Ovary (tissue), 9 donors: ENCODE results near the gene TBC1D9B. TPM values are rescaled to one million over a fixed set of nuclear protein-coding genes. Genes with fewer than 3 reads are reported as not detected.

Experiments
- DNase-seq, 5 donors: peaks; one replicate each; pipeline ENCODE4 v3.0.0-alpha.2; 2019 to 2020
- H3K27ac ChIP-seq, 2 donors: fragments of 200-600 bp; one replicate each; pipeline versions ENCODE4 v1.5.1 to v1.8.0; 2019 to 2022
- H3K27me3 ChIP-seq: fragments of 200-600 bp; one replicate; pipeline ENCODE4 v1.8.0; 2022
- H3K36me3 ChIP-seq: fragments of 200-600 bp; sonication (generic); one replicate; pipeline ENCODE4 v1.5.1; 2019
- H3K4me1 ChIP-seq: one replicate; pipeline ENCODE4 v1.8.1; 2013; ENCODE audit warnings: mild to moderate bottlenecking, moderate library complexity; ENCODE audit not compliant: insufficient read depth
- H3K4me3 ChIP-seq: fragments of 200-600 bp; sonication (generic); one replicate; pipeline ENCODE4 v1.5.1; 2017
- H3K9me3 ChIP-seq, 2 donors: fragments of 200-600 bp in 1 of 2; sonication (generic) in 1 of 2; one replicate each; pipeline versions ENCODE4 v1.5.1 to v1.8.1; 2013 to 2019; ENCODE audit warnings: mild to moderate bottlenecking in 1 of 2, moderate library complexity in 1 of 2
- CTCF ChIP-seq, 3 donors: fragments of 450-650 bp in 2 of 3; fragments of 200-600 bp in 1 of 3; IDR thresholded peaks; one replicate each; pipeline versions ENCODE4 v1.5.1 to v1.8.0; 2016 to 2022; ENCODE audit warnings: antibody characterized with exemption in 3 of 3, mild to moderate bottlenecking in 1 of 3
- EP300 ChIP-seq: sonication (generic); formaldehyde crosslinking; IDR thresholded peaks from one replicate; pipeline ENCODE4 v1.6.1; 2017; ENCODE audit warnings: antibody characterized with exemption
- POLR2A ChIP-seq: fragments of 450-650 bp; IDR thresholded peaks from one replicate; pipeline ENCODE4 v1.6.1; 2017; ENCODE audit warnings: antibody characterized with exemption, mild to moderate bottlenecking, moderate library complexity
- WGBS, 3 donors: extraction: QIAGEN DNeasy Blood & Tissue Kit in 1 of 3; methylation state at CpG; one replicate each; pipeline versions ENCODE4 v1.1.5 to v1.1.7; 2013 to 2017; 5-methylcytosine and 5-hydroxymethylcytosine counted together
- intact Hi-C, 4 donors: fragments of 100-400 bp; cut with DNase I; formaldehyde crosslinking; loops; one replicate each; pipeline versions ENCODE4 v1.11.0 to v1.15.1; 2022 to 2023
- polyA plus RNA-seq, 2 donors: library from polyadenylated mRNA; stranded (reverse); fragments of 200-250 nt in 1 of 2; fragments of 350-450 nt in 1 of 2; fragmentation: Illumina TruSeq in 1 of 2; extraction: RNeasy Lipid Tissue Mini Kit (QIAGEN cat#74804) in 1 of 2; gene quantifications; one replicate each; pipeline ENCODE4 v1.2.3, GENCODE V29; 2013 to 2014
- total RNA-seq, 7 donors: library from RNA; depleted of rRNA in 2 of 7; stranded (reverse); fragments of >200 nt in 2 of 7; fragmentation: NEBNext Ultra II Directional in 3 of 7; extraction: Animal tissue kit (Norgen Biotek cat#: 25700) in 3 of 7; gene quantifications; one replicate each; pipeline versions ENCODE4 v1.1.0 to v1.2.4, GENCODE V29; 2016 to 2023
- donor health status: DM: no; HTN: no; CAD: no; lungs with moderate emphysema.
- donor health status: DM: no; HTN: no; CAD: no.
- donor health status: Bipolar disorder and iron deficiency.
- donor health status: DM: yes; HTN: yes; CAD: no.
- donor health status: DM: no; HTN: no; CAD: no.
- donor health status: DM: yes; HTN: yes; CAD: no.

Gene TBC1D9B
- total and polyA plus RNA-seq, 9 donors, result 48.3 to 121 (median 86.5) TPM

GRCh38 chr5:179878222-179879002 is 29.3 kb downstream of the TBC1D9B start:
- intact Hi-C loops, result no loop called here

GRCh38 chr5:179876610-179876952 is 31.1 kb downstream of the TBC1D9B start:
- Histone ChIP-seq H3K27ac (no peak overlapping the region), H3K4me3 (no peak overlapping the region), H3K36me3 (no peaks in the 10 kb centered on the region), H3K9me3 (no peaks in the 10 kb centered on the region), H3K4me1 (no peaks in the 10 kb centered on the region), H3K27me3 (no peaks in the 10 kb centered on the region)
- WGBS, 3 donors, result 71 to 82% (median 77%) methylated on average over 3 of the region's 3 CpGs
- no peak for DNase-seq
- intact Hi-C loops, result no loop called here
- TF ChIP-seq EP300, result no peak
- TF ChIP-seq POLR2A, result no peak
- TF ChIP-seq CTCF (IDR thresholded peaks at IDR 0.05), result no peak

More at GRCh38 chr5:179878222-179879002, 29.3 kb downstream of the TBC1D9B start:
- TF ChIP-seq CTCF (IDR thresholded peaks at IDR 0.05), result no peak
- no peak for TF ChIP-seq EP300
- no peak for TF ChIP-seq POLR2A
- Histone ChIP-seq H3K4me1 (no peaks in the 10 kb centered on the region), H3K36me3 (no peaks in the 10 kb centered on the region), H3K9me3 (peaks cover 0 to 3% of the 10 kb centered on the region in 2 donors), H3K27ac (no peak overlapping the region), H3K4me3 (no peak overlapping the region), H3K27me3 (no peaks in the 10 kb centered on the region)
- WGBS, 3 donors, result 88 to 92% (median 90%) methylated on average over 24 to 26 of the region's 26 CpGs
- no peak for DNase-seq

- 48 to 63% (median 57%) methylated on average over 16 of the region's 16 CpGs for WGBS, 3 donors
- Histone ChIP-seq H3K4me3 (no peak overlapping the region), H3K9me3 (no peaks in the 10 kb centered on the region), H3K27me3 (no peaks in the 10 kb centered on the region), H3K27ac (no peak overlapping the region), H3K36me3 (no peaks in the 10 kb centered on the region), H3K4me1 (no peaks in the 10 kb centered on the region)
- intact Hi-C loops, result no loop called here
- DNase-seq, result no peak
- TF ChIP-seq EP300, result no peak
Observed at GRCh38 chr5:179875741-179876609, 31.7 kb downstream of the TBC1D9B start.

- Histone ChIP-seq H3K27ac (no peak overlapping the region), H3K4me1 (no peaks in the 10 kb centered on the region), H3K27me3 (no peaks in the 10 kb centered on the region), H3K36me3 (no peaks in the 10 kb centered on the region), H3K9me3 (no peaks in the 10 kb centered on the region), H3K4me3 (no peak overlapping the region)
- TF ChIP-seq EP300 (no peak), CTCF (IDR thresholded peaks at IDR 0.05) (no peak), POLR2A (no peak)
- no peak for DNase-seq
- 93 to 95% (median 94%) methylated on average over 24 to 28 of the region's 28 CpGs for WGBS, 3 donors
- intact Hi-C loops, result no loop called here
Observed at GRCh38 chr5:179874536-179875292, 33.0 kb downstream of the TBC1D9B start.
